ENCODE measurements around the gene PTPDC1. TPM values are rescaled to one million over a fixed set of nuclear protein-coding genes. Genes with fewer than 3 reads are reported as not detected.

PTPDC1 gene
- total and polyA plus RNA-seq, 3 experiments from 2014 or later = 1.8 to 6.2 (median 5.7) TPM

DNA sequence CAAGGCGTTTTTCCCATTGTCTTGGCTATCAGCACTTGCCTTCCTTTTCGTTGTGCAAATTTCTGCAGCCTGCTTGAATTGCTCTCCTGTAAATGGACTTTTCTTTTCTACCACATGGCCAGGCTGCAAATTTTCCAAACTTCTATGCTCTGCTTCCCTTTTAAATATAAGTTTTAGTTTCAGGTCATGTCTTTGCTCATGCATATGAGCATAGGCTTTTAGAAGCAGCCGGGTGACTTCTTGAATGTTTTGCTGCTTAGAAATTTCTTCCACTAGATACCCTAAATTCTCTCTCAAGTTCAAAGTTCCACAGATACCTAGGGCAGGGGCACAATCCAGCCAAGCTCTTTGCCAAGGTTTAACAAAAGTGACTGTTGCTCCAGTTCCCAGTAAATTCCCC is 22.4 kb upstream of the PTPDC1 start:
- Histone ChIP-seq H3K4me3 (ENCODE audit: low read length) (no peak overlapping the region), H3K9me3 (ENCODE audit: low read length) (no peaks in the 10 kb centered on the region), H3K4me1 (ENCODE audit: insufficient read depth, low read length) (no peaks in the 10 kb centered on the region), H3K27ac (ENCODE audit: low read depth, low read length) (no peak overlapping the region), H3K36me3 (ENCODE audit: insufficient read depth, low read length) (no peaks in the 10 kb centered on the region), H3K27me3 (ENCODE audit: insufficient read depth, low read length, poor library complexity, severe bottlenecking) (no peaks in the 10 kb centered on the region)
- peaks cover 2 to 7% (median 3%) of the 10 kb centered on the region in 3 donors for H3K4me1 Mint-ChIP-seq
- CTCF ChIA-PET = interaction anchor here (10.3 kb wide), 1 partner anchor 152 kb away, joined by 168 read pairs; no protein-coding TSS in a partner anchor
- H3K27ac Mint-ChIP-seq = no peak overlapping the region
- DNase-seq = no peak
- H3K9me3 Mint-ChIP-seq = peaks cover 7 to 26% (median 15%) of the 10 kb centered on the region in 5 donors
- POLR2A ChIA-PET = no interaction called here
- no peak overlapping the region for H3K4me3 Mint-ChIP-seq
- H3K27me3 Mint-ChIP-seq = peaks cover 0 to under 1% of the 10 kb centered on the region in 2 donors
- peaks cover 8 to 23% (median 18%) of the 10 kb centered on the region in 3 donors for H3K36me3 Mint-ChIP-seq

GRCh38 chr9:94065535-94065961 is 18.7 kb upstream of the PTPDC1 start:
- Histone ChIP-seq H3K4me3 (ENCODE audit: low read length) (no peak overlapping the region), H3K27me3 (ENCODE audit: insufficient read depth, low read length, poor library complexity, severe bottlenecking) (no peaks in the 10 kb centered on the region), H3K36me3 (ENCODE audit: insufficient read depth, low read length) (no peaks in the 10 kb centered on the region), H3K9me3 (ENCODE audit: low read length) (no peaks in the 10 kb centered on the region), H3K4me1 (ENCODE audit: insufficient read depth, low read length) (no peaks in the 10 kb centered on the region), H3K27ac (ENCODE audit: low read depth, low read length) (no peak overlapping the region)
- peak; percentile 47 to 80 (median 63) for DNase-seq
- peak overlapping the region in 2 of 8 donors; percentile 14 to 61 for H3K27ac Mint-ChIP-seq
- H3K4me1 Mint-ChIP-seq = peaks cover 2 to 7% (median 3%) of the 10 kb centered on the region in 3 donors
- H3K27me3 Mint-ChIP-seq = peaks cover 0 to 2% of the 10 kb centered on the region in 2 donors
- H3K9me3 Mint-ChIP-seq = peaks cover 4 to 19% (median 13%) of the 10 kb centered on the region in 5 donors
- no peak overlapping the region for H3K4me3 Mint-ChIP-seq
- CTCF ChIA-PET = interaction anchor here (0.9 to 10.3 kb wide), 7 partner anchors 9 to 148 kb away, joined by 3 to 168 read pairs (median 3); no protein-coding TSS in a partner anchor
- H3K36me3 Mint-ChIP-seq = peaks cover 5 to 16% (median 12%) of the 10 kb centered on the region in 3 donors
- POLR2A ChIA-PET = no interaction called here

- H3K27me3 ChIP-seq (ENCODE audit: insufficient read depth, low read length, poor library complexity, severe bottlenecking) = no peaks in the 10 kb centered on the region
- CTCF ChIA-PET = interaction anchor here (2.1 to 10.3 kb wide), 2 partner anchors 145 kb away, joined by 10 to 168 read pairs; no protein-coding TSS in a partner anchor
- H3K27ac Mint-ChIP-seq = no peak overlapping the region
These were observed 16.0 kb upstream of the PTPDC1 start for GRCh38 chr9:94068257-94068656.

DNA sequence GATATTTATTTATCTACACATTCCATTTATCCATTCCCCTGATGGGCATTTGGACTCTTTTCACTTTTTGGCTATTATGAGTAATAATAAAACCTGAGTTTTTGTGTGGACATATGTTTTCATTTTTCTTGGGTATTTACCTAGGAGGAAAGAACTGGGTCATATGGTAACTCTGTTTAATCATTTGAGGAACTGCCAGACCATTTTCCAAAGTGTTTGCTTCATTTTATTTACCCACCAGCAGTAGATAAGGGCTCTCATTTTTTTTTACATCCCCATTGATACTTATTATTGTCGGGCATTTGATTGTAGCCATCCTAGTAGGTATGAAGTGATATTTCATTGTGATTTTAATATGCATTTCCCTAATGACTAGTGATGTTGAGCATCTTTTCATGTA is 7.7 kb upstream of the PTPDC1 start:
- Histone ChIP-seq H3K4me1 (ENCODE audit: insufficient read depth, low read length) (no peaks in the 10 kb centered on the region), H3K9me3 (ENCODE audit: low read length) (no peaks in the 10 kb centered on the region), H3K4me3 (ENCODE audit: low read length) (no peak overlapping the region), H3K27me3 (ENCODE audit: insufficient read depth, low read length, poor library complexity, severe bottlenecking) (no peaks in the 10 kb centered on the region), H3K36me3 (ENCODE audit: insufficient read depth, low read length) (no peaks in the 10 kb centered on the region), H3K27ac (ENCODE audit: low read depth, low read length) (no peak overlapping the region)
- no peaks in the 10 kb centered on the region for H3K4me1 Mint-ChIP-seq
- DNase-seq = no peak
- ChIA-PET POLR2A (no interaction called here), CTCF (no interaction called here)
- H3K27ac Mint-ChIP-seq = no peak overlapping the region
- peaks cover 7 to 13% (median 8%) of the 10 kb centered on the region in 3 donors for H3K36me3 Mint-ChIP-seq
- no peak overlapping the region for H3K4me3 Mint-ChIP-seq
- H3K27me3 Mint-ChIP-seq = no peaks in the 10 kb centered on the region
- no peaks in the 10 kb centered on the region for H3K9me3 Mint-ChIP-seq

More at GRCh38 chr9:94068257-94068656, 16.0 kb upstream of the PTPDC1 start:
- no peak for DNase-seq
- no peaks in the 10 kb centered on the region for H3K9me3 ChIP-seq (ENCODE audit: low read length)
- no peaks in the 10 kb centered on the region for H3K36me3 ChIP-seq (ENCODE audit: insufficient read depth, low read length)
- H3K4me1 ChIP-seq (ENCODE audit: insufficient read depth, low read length) = no peaks in the 10 kb centered on the region
- Mint-ChIP-seq H3K36me3 (peaks cover 9 to 17% (median 10%) of the 10 kb centered on the region in 3 donors), H3K4me1 (peaks cover 2 to 7% (median 3%) of the 10 kb centered on the region in 3 donors), H3K27me3 (peaks cover 0 to 2% of the 10 kb centered on the region in 2 donors), H3K4me3 (no peak overlapping the region), H3K9me3 (no peaks in the 10 kb centered on the region)
- H3K4me3 ChIP-seq (ENCODE audit: low read length) = no peak overlapping the region
- no peak overlapping the region for H3K27ac ChIP-seq (ENCODE audit: low read depth, low read length)
- POLR2A ChIA-PET = no interaction called here

DNA sequence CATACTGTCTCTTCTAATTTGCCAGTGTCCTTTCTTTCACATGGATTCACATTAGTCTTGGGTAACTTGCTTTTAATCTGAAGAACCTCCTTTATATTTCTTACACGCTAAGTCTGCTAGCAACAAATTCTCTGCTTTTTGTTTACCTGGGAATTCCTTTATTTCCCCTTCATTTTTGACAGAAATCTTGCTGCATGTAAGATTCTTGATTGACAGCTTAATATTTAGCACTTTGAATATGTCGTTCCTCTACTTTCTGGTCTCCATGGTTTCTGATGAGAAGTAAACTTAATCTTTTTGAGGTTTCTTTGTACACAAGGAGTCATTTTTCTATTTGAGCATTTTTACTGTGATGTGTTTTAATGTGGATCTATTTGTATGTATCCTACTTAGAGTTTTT is 6.2 kb upstream of the PTPDC1 start:
- Histone ChIP-seq H3K36me3 (ENCODE audit: insufficient read depth, low read length) (no peaks in the 10 kb centered on the region), H3K27me3 (ENCODE audit: insufficient read depth, low read length, poor library complexity, severe bottlenecking) (no peaks in the 10 kb centered on the region), H3K4me1 (ENCODE audit: insufficient read depth, low read length) (no peaks in the 10 kb centered on the region), H3K9me3 (ENCODE audit: low read length) (no peaks in the 10 kb centered on the region), H3K27ac (ENCODE audit: low read depth, low read length) (no peak overlapping the region), H3K4me3 (ENCODE audit: low read length) (no peak overlapping the region)
- H3K9me3 Mint-ChIP-seq = no peaks in the 10 kb centered on the region
- no peaks in the 10 kb centered on the region for H3K27me3 Mint-ChIP-seq
- H3K27ac Mint-ChIP-seq = no peak overlapping the region
- no peak for DNase-seq
- H3K36me3 Mint-ChIP-seq = peaks cover 3 to 9% (median 7%) of the 10 kb centered on the region in 3 donors
- H3K4me1 Mint-ChIP-seq = no peaks in the 10 kb centered on the region
- ChIA-PET CTCF (no interaction called here), POLR2A (no interaction called here)
- no peak overlapping the region for H3K4me3 Mint-ChIP-seq

GRCh38 chr9:94079236-94079635 is 5.0 kb upstream of the PTPDC1 start:
- H3K27ac Mint-ChIP-seq = no peak overlapping the region
- H3K36me3 Mint-ChIP-seq = peaks cover 0 to 9% (median 7%) of the 10 kb centered on the region in 3 donors
- Histone ChIP-seq H3K27me3 (ENCODE audit: insufficient read depth, low read length, poor library complexity, severe bottlenecking) (no peaks in the 10 kb centered on the region), H3K4me3 (ENCODE audit: low read length) (no peak overlapping the region), H3K4me1 (ENCODE audit: insufficient read depth, low read length) (no peaks in the 10 kb centered on the region), H3K9me3 (ENCODE audit: low read length) (no peaks in the 10 kb centered on the region), H3K27ac (ENCODE audit: low read depth, low read length) (no peak overlapping the region), H3K36me3 (ENCODE audit: insufficient read depth, low read length) (no peaks in the 10 kb centered on the region)
- H3K4me3 Mint-ChIP-seq = no peak overlapping the region
- no peaks in the 10 kb centered on the region for H3K4me1 Mint-ChIP-seq
- ChIA-PET POLR2A (no interaction called here), CTCF (interaction anchor here (1.0 to 1.5 kb wide), 2 partner anchors 14 to 134 kb away, joined by 3 to 4 read pairs; no protein-coding TSS in a partner anchor)
- no peak for DNase-seq
- no peaks in the 10 kb centered on the region for H3K27me3 Mint-ChIP-seq
- no peaks in the 10 kb centered on the region for H3K9me3 Mint-ChIP-seq

DNA sequence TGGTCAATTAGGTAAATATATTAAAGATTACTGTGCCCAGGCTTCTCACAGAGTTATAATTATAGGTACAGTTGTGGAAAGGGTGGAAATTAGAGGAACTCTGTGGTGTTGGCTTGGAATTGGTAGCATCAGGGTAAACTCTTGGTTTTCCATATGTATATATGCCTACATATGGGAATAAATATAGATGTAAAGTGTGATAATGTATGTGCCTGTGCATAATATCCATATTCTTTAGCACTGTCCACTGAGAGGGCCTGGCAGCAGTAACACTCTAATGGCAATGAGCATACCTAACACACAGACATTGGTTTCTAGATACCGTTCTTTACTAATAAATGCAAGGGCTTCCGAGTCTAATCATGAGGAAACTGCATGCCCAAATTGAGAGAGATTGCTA is 4.0 kb upstream of the PTPDC1 start:
- peaks cover 0 to 9% (median 7%) of the 10 kb centered on the region in 3 donors for H3K36me3 Mint-ChIP-seq
- H3K27me3 ChIP-seq (ENCODE audit: insufficient read depth, low read length, poor library complexity, severe bottlenecking) = no peaks in the 10 kb centered on the region
- POLR2A ChIA-PET = no interaction called here
- H3K4me3 Mint-ChIP-seq = no peak overlapping the region
- no peaks in the 10 kb centered on the region for H3K36me3 ChIP-seq (ENCODE audit: insufficient read depth, low read length)
- H3K27ac Mint-ChIP-seq = no peak overlapping the region
- no peak for DNase-seq
- no peak overlapping the region for H3K4me3 ChIP-seq (ENCODE audit: low read length)
- CTCF ChIA-PET = interaction anchor here (1.5 kb wide), 1 partner anchor 133 kb away, joined by 4 read pairs; no protein-coding TSS in a partner anchor
- no peaks in the 10 kb centered on the region for H3K9me3 Mint-ChIP-seq
- H3K27ac ChIP-seq (ENCODE audit: low read depth, low read length) = no peak overlapping the region
- H3K27me3 Mint-ChIP-seq = no peaks in the 10 kb centered on the region
- H3K9me3 ChIP-seq (ENCODE audit: low read length) = no peaks in the 10 kb centered on the region
- H3K4me1 ChIP-seq (ENCODE audit: insufficient read depth, low read length) = no peaks in the 10 kb centered on the region
- no peaks in the 10 kb centered on the region for H3K4me1 Mint-ChIP-seq

DNA sequence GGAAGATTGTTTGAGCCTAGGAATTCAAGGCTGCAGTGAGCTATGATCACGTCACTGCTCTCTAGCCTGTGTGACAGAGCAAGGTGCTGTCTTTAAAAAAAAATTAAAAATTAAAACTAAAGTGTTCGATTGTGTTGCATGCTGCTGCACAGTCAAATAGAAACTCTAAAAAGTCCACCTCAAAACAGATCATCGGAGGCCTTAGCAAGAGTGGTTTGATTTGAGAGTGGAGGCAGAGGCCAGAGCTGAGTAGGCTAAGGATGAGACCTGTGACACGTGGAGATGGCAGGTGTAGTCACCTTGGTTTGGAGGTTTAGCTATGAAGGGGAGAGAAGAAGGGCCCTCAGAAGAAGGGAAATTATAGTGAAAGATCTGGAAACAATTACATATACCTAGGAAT is 2.8 kb upstream of the PTPDC1 start:
- H3K4me3 ChIP-seq (ENCODE audit: low read length) = no peak overlapping the region
- no peak overlapping the region for H3K27ac Mint-ChIP-seq
- CTCF ChIA-PET = no interaction called here
- POLR2A ChIA-PET = no interaction called here
- no peak for DNase-seq
- H3K27me3 Mint-ChIP-seq = no peaks in the 10 kb centered on the region
- no peaks in the 10 kb centered on the region for H3K27me3 ChIP-seq (ENCODE audit: insufficient read depth, low read length, poor library complexity, severe bottlenecking)
- no peaks in the 10 kb centered on the region for H3K36me3 ChIP-seq (ENCODE audit: insufficient read depth, low read length)
- H3K36me3 Mint-ChIP-seq = peaks cover 4 to 10% (median 7%) of the 10 kb centered on the region in 3 donors
- H3K9me3 ChIP-seq (ENCODE audit: low read length) = no peaks in the 10 kb centered on the region
- H3K4me1 ChIP-seq (ENCODE audit: insufficient read depth, low read length) = no peaks in the 10 kb centered on the region
- no peaks in the 10 kb centered on the region for H3K4me1 Mint-ChIP-seq
- no peaks in the 10 kb centered on the region for H3K9me3 Mint-ChIP-seq
- H3K27ac ChIP-seq (ENCODE audit: low read depth, low read length) = no peak overlapping the region
- H3K4me3 Mint-ChIP-seq = no peak overlapping the region

All from CD8-positive, alpha-beta memory T cell (primary cell).